SJSA1 (cell line): ENCODE data around the gene PGR. TPM values are rescaled to one million over a fixed set of nuclear protein-coding genes. Genes with fewer than 3 reads are reported as not detected.

ENCODE experiments used
- DNase-seq, 2 experiments: peaks; one replicate each; pipeline ENCODE4 v3.0.0-alpha.2; 2015 to 2020; ENCODE audit warnings: low spot score in 2 of 2, low read depth in 1 of 2
- H3K27ac ChIP-seq: fragments of 250-450 bp; sonication (Bioruptor Pico); 2 replicates; pipeline ENCODE4 v1.5.1; 2020; ENCODE audit warnings: mild to moderate bottlenecking, moderate library complexity
- H3K27me3 ChIP-seq: fragments of 250-450 bp; sonication (Bioruptor Pico); replicated peaks from 2 replicates; pipeline ENCODE4 v1.5.1; 2020; ENCODE audit warnings: mild to moderate bottlenecking, moderate library complexity
- H3K36me3 ChIP-seq: fragments of 250-450 bp; sonication (Bioruptor Pico); 2 replicates; pipeline ENCODE4 v1.5.1; 2020; ENCODE audit warnings: mild to moderate bottlenecking
- H3K4me1 ChIP-seq: fragments of 250-450 bp; sonication (Bioruptor Pico); replicated peaks from 2 replicates; pipeline ENCODE4 v1.6.1; 2021; ENCODE audit warnings: mild to moderate bottlenecking
- H3K4me3 ChIP-seq: fragments of 250-450 bp; sonication (Bioruptor Pico); 2 replicates; pipeline ENCODE4 v1.5.1; 2020; ENCODE audit warnings: mild to moderate bottlenecking
- H3K9me3 ChIP-seq: fragments of 250-450 bp; sonication (Bioruptor Pico); replicated peaks from 2 replicates; pipeline ENCODE4 v1.5.1; 2020; ENCODE audit warnings: mild to moderate bottlenecking
- total RNA-seq: library from RNA; depleted of rRNA; stranded (reverse); fragments of >200 nt; shearing (Covaris generic); gene quantifications from 2 replicates; pipeline ENCODE4 v1.2.3, GENCODE V29; 2014

Gene PGR
- total RNA-seq, 1 experiment from 2014 or later = not detected

DNA sequence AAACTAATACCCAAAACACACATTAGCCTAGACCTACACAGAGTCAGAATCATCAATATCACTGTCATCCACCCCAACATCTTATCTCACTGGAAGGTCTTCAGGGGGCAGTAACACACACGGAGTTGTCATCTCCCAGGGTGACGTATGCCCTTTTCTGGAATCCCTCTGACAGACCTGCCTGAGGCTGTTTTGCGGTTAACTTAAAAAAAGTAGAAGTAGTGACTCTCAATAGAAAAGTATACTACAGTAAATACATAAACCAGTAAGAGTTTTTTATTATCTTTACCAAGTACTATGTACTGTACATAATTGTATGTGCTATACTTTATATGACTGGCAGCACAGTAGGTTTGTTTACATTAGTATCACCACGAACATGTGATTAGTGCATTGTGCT lies 80.5 kb downstream of the PGR start:
- Histone ChIP-seq H3K36me3 (no peaks in the 10 kb centered on the region), H3K27me3 (no peaks in the 10 kb centered on the region), H3K4me1 (no peaks in the 10 kb centered on the region), H3K27ac (no peak overlapping the region), H3K9me3 (no peaks in the 10 kb centered on the region), H3K4me3 (no peak overlapping the region)
- no peak for DNase-seq

DNA sequence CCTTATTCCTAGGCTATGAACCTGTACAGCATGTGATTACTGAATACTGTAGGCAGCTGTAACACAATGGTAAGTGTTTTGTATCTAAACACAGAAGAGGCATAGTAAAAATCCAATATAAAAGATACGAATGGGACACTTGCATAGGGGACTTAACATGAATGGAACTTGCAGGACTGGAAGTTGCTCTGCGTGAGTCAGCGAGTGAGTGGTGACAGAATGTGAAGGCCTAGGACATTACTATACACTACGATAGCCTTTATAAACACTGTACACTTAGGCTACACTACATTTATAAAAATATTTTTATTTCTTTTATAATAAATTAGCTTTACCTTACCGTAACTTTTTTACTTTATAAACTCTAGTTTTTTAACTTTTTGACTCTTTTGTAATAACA lies 81.1 kb downstream of the PGR start:
- no peaks in the 10 kb centered on the region for H3K36me3 ChIP-seq
- H3K27ac ChIP-seq = no peak overlapping the region
- no peaks in the 10 kb centered on the region for H3K4me1 ChIP-seq
- no peaks in the 10 kb centered on the region for H3K9me3 ChIP-seq
- no peak overlapping the region for H3K4me3 ChIP-seq
- H3K27me3 ChIP-seq = no peaks in the 10 kb centered on the region
- no peak for DNase-seq

DNA sequence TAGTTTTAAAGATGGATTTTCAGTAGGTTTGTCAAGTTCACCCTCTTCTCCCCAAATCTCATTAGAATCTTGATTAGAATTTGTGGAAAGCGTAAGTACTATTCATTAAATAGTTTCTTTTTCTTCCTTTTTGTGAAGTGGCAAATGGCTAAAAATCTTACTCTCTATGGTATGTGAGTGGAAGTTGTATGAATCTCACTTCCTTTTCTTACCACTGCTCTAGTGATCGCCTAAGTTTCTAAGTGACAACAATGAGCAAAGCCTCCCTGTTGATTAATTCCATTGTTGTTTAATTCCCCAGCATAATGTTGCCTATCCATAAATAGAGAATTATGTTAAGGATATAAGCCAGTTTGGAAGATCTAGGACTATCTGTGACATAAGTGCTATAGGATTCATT lies 82.7 kb downstream of the PGR start:
- Histone ChIP-seq H3K27ac (no peak overlapping the region), H3K27me3 (no peaks in the 10 kb centered on the region), H3K4me1 (no peaks in the 10 kb centered on the region), H3K4me3 (no peak overlapping the region), H3K36me3 (no peaks in the 10 kb centered on the region), H3K9me3 (no peaks in the 10 kb centered on the region)
- DNase-seq = no peak

DNA sequence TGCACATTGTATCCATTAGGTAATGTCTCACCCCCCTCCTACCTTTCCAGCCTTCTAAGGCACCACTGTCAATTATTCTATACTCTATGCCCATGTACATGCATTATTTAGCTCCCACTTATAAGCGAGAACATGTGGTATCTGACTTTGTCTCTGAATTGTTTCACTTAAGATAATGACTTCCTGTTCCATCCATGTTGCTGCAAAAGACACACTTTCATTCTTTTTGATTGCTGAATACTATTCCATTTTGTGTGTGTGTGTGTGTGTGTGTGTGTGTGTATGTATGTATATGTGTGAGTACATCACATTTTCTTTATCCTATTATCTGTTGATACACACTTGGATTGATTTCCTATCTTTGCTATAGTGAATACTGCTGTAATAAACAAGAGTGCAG lies 84.2 kb downstream of the PGR start:
- no peaks in the 10 kb centered on the region for H3K36me3 ChIP-seq
- no peaks in the 10 kb centered on the region for H3K9me3 ChIP-seq
- no peaks in the 10 kb centered on the region for H3K27me3 ChIP-seq
- H3K4me1 ChIP-seq = no peaks in the 10 kb centered on the region
- H3K27ac ChIP-seq = no peak overlapping the region
- H3K4me3 ChIP-seq = no peak overlapping the region
- no peak for DNase-seq

DNA sequence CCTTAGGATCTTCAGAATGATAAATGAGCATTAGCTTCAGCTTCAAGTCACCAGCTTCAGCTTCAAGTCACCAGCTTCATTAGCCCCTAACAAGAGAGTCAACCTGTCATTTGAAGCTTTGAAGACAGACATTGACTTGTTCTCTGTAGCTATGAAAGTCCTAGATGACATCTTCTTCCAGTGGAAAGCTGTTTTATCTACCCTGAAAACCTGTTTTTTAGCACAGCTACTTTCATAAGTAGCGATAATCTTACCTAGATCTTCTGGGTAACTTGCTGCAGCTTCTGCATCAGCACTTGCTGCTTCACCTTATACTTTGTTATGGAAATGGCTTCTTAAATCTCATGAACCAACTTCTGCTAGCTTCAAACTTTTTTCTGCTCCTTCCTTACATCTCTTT lies 85.7 kb downstream of the PGR start:
- no peak overlapping the region for H3K27ac ChIP-seq

DNA sequence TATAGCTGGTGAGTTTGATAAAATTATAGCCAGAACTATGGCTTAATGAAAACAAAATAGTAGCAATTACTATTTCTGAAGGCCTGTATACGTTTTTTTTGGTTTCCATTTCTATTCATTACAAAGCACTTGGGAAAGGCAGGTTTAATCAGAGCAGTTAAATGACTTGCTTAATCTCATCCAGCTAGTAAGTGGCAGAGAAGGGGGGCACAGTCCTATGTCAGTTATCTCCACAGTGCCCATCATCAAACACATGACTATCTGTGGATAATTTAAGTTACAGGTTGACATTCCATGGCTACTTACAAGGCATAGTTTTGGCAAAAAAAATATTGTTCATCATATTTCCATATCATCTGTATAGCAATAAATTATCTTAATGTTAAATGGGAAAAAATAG lies 93.7 kb downstream of the PGR start:
- H3K4me1 ChIP-seq = no peaks in the 10 kb centered on the region
- no peak overlapping the region for H3K4me3 ChIP-seq
- no peaks in the 10 kb centered on the region for H3K27me3 ChIP-seq
- no peaks in the 10 kb centered on the region for H3K36me3 ChIP-seq
- H3K9me3 ChIP-seq = no peaks in the 10 kb centered on the region
- DNase-seq = no peak
- H3K27ac ChIP-seq = no peak overlapping the region

More for the DNA sequence above, 85.7 kb downstream of the PGR start:
- H3K9me3 ChIP-seq = no peaks in the 10 kb centered on the region
- no peaks in the 10 kb centered on the region for H3K4me1 ChIP-seq
- no peak for DNase-seq
- no peaks in the 10 kb centered on the region for H3K36me3 ChIP-seq
- H3K27me3 ChIP-seq = no peaks in the 10 kb centered on the region
- H3K4me3 ChIP-seq = no peak overlapping the region

DNA sequence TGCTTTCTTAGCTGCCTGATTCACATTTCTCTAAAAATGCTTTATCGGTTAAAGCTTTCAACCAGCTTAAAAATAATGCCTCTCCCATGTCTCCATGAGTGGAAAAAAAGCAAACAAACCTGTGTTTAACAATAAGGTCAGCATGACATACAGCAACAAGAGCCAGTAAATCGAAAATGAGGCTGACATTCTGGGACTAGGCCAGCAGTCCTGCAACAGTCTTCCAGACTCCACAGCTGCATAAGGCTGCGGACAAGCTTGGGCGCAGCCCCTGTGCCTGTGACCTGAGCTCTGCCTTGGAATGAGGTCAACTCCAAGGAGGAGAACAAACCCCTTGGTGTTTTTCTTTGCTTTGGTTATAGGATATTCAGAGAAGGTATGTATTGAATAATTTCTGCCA lies 95.5 kb downstream of the PGR start:
- Histone ChIP-seq H3K36me3 (no peaks in the 10 kb centered on the region), H3K4me3 (no peak overlapping the region), H3K27me3 (no peaks in the 10 kb centered on the region), H3K27ac (no peak overlapping the region), H3K9me3 (no peaks in the 10 kb centered on the region), H3K4me1 (no peaks in the 10 kb centered on the region)
- no peak for DNase-seq

DNA sequence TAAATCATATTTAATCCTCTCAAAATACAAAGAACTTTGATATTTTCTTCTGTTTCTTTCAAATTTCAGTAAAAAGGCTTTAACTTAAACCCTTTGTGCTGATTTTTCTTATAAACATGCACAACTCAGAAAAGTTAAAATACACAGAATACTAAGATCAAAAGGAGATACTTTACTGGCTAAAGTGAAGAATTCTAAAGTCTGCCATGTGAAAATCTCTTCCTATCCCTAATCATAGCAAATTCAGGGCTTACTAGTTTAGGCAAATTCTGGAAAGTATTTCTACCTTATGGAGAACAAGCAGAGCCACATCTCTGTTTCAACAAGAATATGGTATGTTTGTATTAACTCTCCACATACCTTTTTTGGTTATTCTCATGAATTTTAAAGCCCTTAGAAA lies 96.6 kb downstream of the PGR start:
- no peak overlapping the region for H3K4me3 ChIP-seq
- no peaks in the 10 kb centered on the region for H3K27me3 ChIP-seq
- no peak for DNase-seq
- no peaks in the 10 kb centered on the region for H3K9me3 ChIP-seq
- no peaks in the 10 kb centered on the region for H3K4me1 ChIP-seq
- H3K36me3 ChIP-seq = no peaks in the 10 kb centered on the region
- H3K27ac ChIP-seq = no peak overlapping the region

DNA sequence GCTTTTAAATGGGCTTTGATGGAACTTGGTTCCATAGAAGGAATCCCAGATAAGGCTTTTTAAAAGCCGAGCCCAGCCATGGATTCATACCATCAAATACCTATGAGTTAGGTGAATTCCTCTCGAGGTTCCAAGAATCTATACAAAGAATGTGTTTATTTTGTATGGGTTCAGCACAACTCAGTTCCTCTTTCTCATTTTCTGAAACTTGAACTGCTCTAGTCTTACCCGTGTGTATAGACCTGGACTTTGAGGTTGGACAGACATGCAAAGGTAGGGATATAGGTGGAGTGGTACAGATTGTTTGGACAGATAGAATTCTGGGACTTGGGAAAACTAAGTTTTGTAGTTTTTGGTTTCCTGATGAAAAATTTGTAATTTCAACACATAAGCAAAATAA lies 97.9 kb downstream of the PGR start:
- H3K27ac ChIP-seq = no peak overlapping the region
- no peaks in the 10 kb centered on the region for H3K9me3 ChIP-seq
- no peaks in the 10 kb centered on the region for H3K4me1 ChIP-seq
- no peaks in the 10 kb centered on the region for H3K27me3 ChIP-seq
- H3K4me3 ChIP-seq = no peak overlapping the region
- no peaks in the 10 kb centered on the region for H3K36me3 ChIP-seq
- DNase-seq = no peak

DNA sequence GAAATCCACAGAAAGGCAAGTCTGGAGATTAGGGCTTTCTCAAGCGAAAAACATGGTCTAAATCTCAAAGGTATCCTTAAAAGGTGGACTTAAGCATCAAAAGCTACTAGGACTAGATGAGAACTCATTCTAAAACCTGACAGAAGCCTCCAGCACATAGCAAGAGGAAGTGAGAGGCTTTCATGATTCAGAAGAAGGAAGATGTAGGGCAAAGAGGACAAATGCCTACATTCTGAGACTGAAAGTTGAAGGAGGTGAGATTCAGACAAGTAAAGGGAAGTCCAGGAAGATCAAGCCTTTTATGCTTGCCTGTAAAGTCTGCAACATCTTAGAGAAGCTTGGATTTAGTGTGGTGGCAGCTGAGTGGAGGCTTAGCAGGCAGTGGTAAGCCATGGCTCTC lies 98.9 kb downstream of the PGR start:
- Histone ChIP-seq H3K27me3 (no peaks in the 10 kb centered on the region), H3K27ac (no peak overlapping the region), H3K9me3 (no peaks in the 10 kb centered on the region), H3K4me1 (no peaks in the 10 kb centered on the region), H3K36me3 (no peaks in the 10 kb centered on the region), H3K4me3 (no peak overlapping the region)
- no peak for DNase-seq

DNA sequence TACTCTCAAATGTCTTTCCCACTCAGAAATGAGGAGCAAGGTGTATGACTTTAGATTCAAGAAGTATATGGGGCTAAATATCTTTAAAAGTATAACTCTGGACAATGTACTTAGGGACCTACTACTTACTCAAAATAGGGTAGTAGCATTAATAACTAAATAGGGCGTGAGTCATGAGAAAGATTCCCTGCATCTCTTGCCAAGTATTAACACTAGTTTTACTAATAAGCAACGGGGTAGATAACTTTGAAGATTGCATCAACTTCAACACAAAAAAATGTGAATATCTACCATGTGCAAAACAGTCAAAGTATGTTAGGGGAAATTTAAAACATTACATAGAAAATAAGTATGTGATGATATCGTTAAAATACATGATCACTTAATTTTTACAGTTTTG lies 99.6 kb downstream of the PGR start:
- Histone ChIP-seq H3K9me3 (no peaks in the 10 kb centered on the region), H3K27me3 (no peaks in the 10 kb centered on the region), H3K4me3 (no peak overlapping the region), H3K27ac (no peak overlapping the region), H3K36me3 (no peaks in the 10 kb centered on the region), H3K4me1 (no peaks in the 10 kb centered on the region)
- no peak for DNase-seq

DNA sequence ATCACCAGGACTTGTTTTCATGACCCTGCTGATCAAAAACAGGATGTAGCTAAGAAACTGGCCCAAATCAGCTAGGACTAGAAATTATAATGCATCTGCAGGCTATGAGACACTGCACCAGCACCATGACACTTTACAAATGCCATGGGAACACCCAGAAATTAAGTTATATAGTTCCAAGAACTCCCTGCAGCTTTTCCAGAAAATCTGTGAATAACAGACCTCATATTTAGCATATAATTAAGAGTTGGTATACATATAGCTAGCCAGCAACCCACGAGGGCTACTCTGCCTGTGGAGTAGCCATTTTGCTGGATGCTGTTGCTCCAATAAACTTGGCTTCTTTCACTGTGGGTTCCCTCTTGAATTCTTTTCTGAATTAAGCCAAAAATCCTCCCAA lies 101.0 kb downstream of the PGR start:
- no peaks in the 10 kb centered on the region for H3K36me3 ChIP-seq
- H3K27ac ChIP-seq = no peak overlapping the region
- H3K9me3 ChIP-seq = no peaks in the 10 kb centered on the region
- H3K27me3 ChIP-seq = no peaks in the 10 kb centered on the region
- no peak overlapping the region for H3K4me3 ChIP-seq
- no peak for DNase-seq
- H3K4me1 ChIP-seq = no peaks in the 10 kb centered on the region

DNA sequence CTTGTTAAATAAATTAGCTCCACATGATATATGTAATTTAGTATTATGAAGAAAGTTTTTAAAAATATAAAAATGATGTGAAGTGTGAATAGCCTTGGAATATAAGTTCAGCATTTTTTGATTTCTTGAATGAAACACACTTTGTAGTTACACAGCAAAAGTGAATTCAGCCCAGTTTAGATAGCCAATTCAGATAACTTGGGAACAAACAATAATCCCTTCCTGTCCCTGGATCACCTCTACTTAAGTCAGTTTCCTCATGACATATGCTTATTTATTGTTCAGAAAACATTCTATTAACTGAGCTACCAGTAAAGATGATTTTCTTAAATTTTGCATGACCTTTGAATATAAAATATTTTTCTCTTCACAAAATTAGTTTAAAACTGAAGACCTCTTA lies 107.4 kb downstream of the PGR start:
- no peak overlapping the region for H3K4me3 ChIP-seq
- H3K27ac ChIP-seq = no peak overlapping the region
- H3K4me1 ChIP-seq = no peaks in the 10 kb centered on the region
- DNase-seq = no peak
- H3K9me3 ChIP-seq = no peaks in the 10 kb centered on the region
- H3K36me3 ChIP-seq = no peaks in the 10 kb centered on the region
- H3K27me3 ChIP-seq = no peaks in the 10 kb centered on the region

DNA sequence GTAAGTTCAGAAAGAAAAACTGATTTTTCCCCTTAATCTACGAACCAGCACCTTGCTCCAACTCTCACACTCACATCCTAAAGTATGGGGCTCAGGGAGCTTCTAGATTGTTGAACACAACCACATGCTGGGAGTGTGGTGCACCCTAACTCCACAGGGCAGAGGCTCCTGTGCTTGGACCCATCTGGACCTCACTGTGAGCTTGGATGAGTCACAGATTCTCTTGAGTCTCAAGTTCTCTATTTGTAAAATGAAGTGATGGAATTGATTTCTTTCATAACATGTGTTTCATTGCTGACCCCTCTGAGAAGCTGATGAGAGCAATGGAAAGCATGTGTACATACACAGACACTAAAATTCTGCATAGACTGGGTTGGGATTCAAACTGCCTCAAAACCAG lies 109.7 kb downstream of the PGR start:
- Histone ChIP-seq H3K9me3 (no peaks in the 10 kb centered on the region), H3K27me3 (no peaks in the 10 kb centered on the region), H3K27ac (no peak overlapping the region), H3K4me1 (no peaks in the 10 kb centered on the region), H3K4me3 (no peak overlapping the region), H3K36me3 (no peaks in the 10 kb centered on the region)
- no peak for DNase-seq

DNA sequence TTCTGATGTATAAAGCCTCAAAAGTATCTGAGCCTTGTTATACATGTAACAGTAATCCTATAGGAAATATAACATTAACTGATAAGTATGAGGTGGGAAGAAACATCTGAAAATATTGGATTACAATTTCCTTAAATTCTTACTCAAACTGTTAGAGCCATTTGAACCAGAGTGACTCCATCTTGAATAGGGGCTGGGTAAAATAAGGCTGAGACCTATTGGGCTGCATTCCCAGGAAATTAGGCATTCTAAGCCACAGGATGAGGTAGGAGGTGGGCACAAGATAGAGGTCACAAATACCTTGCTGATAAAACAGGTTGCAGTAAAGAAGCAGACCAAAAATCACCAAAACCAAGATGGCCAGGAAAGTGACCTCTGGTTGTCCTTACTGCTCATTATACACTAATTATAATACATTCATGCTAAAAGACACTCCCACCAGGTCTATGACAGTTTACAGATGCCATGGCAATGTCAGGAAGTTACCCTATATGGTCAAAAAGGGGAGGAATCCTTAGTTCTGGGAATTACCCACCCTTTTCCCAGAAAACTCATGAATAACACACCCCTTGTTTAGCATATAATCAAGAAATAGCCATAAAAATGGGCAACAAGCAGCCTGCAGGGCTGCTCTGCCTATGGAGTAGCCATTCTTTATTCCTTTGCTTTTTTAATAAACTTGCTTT lies 114.9 kb downstream of the PGR start:
- Histone ChIP-seq H3K27ac (no peak overlapping the region), H3K9me3 (no peaks in the 10 kb centered on the region), H3K27me3 (no peaks in the 10 kb centered on the region), H3K36me3 (no peaks in the 10 kb centered on the region), H3K4me1 (no peaks in the 10 kb centered on the region), H3K4me3 (no peak overlapping the region)
- DNase-seq = no peak
